ENCODE results near the gene KLHL36. TPM values are rescaled to one million over a fixed set of nuclear protein-coding genes. Genes with fewer than 3 reads are reported as not detected.

Gene KLHL36
- total RNA-seq, 1 experiment from 2014 or later, result 93.6 TPM

DNA sequence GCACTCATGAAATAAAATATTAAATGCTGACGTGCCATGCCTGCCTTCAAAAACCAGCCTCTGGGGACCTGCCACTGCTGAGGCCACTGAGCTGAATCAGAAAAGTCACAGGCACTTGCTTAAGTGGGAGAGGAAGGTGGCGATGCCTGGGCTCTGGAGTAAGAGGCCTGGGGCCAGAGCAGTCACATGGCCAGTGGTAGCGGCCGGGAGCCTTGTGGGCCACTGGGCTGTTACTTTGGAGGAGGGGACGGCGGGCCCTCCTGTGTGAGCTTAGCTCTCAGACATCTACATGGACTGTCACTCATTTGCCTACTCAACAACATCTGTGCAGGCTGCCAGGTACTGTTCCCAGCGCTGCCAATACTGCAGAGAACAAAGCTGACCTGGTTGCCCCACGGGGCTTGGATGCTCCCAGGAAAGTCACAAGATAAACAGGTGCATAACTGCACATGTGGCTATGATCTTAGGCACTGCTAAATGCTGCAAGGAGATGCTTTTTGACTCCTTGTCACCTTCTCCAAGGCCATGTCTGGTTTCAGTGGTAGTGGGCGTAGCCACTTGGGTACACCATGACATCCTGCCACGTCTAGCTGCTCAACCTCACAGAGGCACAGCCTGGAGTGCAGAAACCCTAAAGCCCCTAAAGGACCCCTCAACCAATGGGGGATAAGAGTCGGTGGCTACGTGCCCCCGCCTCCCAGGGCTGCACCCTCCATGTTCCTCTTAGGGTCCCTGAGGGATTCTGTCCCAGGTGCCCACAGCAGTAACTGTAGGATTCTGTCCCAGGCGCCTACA lies 42.0 kb upstream of the KLHL36 start:
- no peak overlapping the region for H3K4me3 Mint-ChIP-seq (ENCODE audit: low read depth, unreplicated experiment)
- no peak overlapping the region for H3K27ac Mint-ChIP-seq (ENCODE audit: unreplicated experiment)
- TF ChIP-seq, protein P1, sequence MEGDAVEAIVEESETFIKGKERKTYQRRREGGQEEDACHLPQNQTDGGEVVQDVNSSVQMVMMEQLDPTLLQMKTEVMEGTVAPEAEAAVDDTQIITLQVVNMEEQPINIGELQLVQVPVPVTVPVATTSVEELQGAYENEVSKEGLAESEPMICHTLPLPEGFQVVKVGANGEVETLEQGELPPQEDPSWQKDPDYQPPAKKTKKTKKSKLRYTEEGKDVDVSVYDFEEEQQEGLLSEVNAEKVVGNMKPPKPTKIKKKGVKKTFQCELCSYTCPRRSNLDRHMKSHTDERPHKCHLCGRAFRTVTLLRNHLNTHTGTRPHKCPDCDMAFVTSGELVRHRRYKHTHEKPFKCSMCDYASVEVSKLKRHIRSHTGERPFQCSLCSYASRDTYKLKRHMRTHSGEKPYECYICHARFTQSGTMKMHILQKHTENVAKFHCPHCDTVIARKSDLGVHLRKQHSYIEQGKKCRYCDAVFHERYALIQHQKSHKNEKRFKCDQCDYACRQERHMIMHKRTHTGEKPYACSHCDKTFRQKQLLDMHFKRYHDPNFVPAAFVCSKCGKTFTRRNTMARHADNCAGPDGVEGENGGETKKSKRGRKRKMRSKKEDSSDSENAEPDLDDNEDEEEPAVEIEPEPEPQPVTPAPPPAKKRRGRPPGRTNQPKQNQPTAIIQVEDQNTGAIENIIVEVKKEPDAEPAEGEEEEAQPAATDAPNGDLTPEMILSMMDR (IDR thresholded peaks at IDR 0.05; ENCODE audit: unreplicated experiment), result no peak
- peaks cover 3% of the 10 kb centered on the region for H3K9me3 Mint-ChIP-seq (ENCODE audit: low read depth, unreplicated experiment)
- intact Hi-C loops (cut with micrococcal nuclease; ENCODE audit: unreplicated experiment), result no loop called here
- no peak for DNase-seq
- peaks cover 65% of the 10 kb centered on the region for H3K4me1 Mint-ChIP-seq (ENCODE audit: low read depth, unreplicated experiment)
- H3K36me3 Mint-ChIP-seq (ENCODE audit: insufficient read depth, unreplicated experiment), result peaks cover 35% of the 10 kb centered on the region
- no TSS peak for BruUV-seq (replicated peaks)
- CTCF ChIA-PET, result no interaction called here
- no peaks in the 10 kb centered on the region for H3K27me3 Mint-ChIP-seq (ENCODE audit: unreplicated experiment)

DNA sequence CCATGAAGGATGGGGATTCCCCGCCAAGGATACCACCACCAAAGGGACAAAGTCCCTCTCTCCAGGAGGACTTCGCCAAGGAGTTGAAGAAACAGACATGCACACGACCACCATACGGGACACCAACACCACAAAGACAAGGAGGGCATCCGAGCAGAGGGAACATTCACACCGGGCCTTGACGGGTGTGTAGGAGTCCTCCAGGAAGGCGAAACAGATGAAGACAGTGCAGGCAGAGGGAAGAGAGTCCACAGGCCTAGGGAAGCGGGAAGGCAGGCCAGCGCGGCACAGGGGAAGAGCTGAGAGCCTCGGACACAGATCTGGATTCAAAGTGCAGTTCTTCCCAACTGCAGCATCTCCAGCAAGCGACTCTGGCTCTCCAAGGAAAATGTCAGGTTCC lies 41.2 kb upstream of the KLHL36 start:
- CTCF ChIA-PET, result no interaction called here
- peaks cover 3% of the 10 kb centered on the region for H3K9me3 Mint-ChIP-seq (ENCODE audit: low read depth, unreplicated experiment)

DNA sequence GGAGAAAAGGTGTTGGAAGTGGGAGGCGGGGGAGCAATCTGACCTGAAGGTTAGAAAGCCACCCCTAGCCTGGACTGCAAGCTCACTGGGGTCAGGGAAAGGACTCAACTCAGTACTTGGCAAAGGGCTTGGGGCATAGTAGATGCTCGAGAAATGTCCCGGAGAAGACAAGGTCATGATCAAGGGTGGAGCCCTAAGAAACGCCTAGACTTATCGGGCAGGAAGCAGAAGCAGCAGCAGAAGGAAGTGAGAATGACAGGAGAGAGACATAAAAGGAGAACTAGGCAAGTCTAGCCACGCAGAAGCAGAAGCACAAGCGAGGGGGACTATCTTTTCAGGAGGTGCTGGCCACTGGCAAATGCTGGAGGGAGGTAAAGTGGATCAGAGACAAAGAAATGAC lies 40.6 kb upstream of the KLHL36 start:
- Mint-ChIP-seq H3K4me3 (ENCODE audit: low read depth, unreplicated experiment) (no peak overlapping the region), H3K27ac (ENCODE audit: unreplicated experiment) (no peak overlapping the region), H3K4me1 (ENCODE audit: low read depth, unreplicated experiment) (peaks cover 62% of the 10 kb centered on the region), H3K27me3 (ENCODE audit: unreplicated experiment) (no peaks in the 10 kb centered on the region), H3K9me3 (ENCODE audit: low read depth, unreplicated experiment) (peaks cover 3% of the 10 kb centered on the region), H3K36me3 (ENCODE audit: insufficient read depth, unreplicated experiment) (peaks cover 29% of the 10 kb centered on the region)
- BruUV-seq (replicated peaks), result no TSS peak
- no peak for DNase-seq
- intact Hi-C loops (cut with micrococcal nuclease; ENCODE audit: unreplicated experiment), result no loop called here
- CTCF ChIA-PET, result no interaction called here
- TF ChIP-seq, protein P1 (IDR thresholded peaks at IDR 0.05; ENCODE audit: unreplicated experiment), result no peak

More for the DNA sequence above, 41.2 kb upstream of the KLHL36 start:
- no TSS peak for BruUV-seq (replicated peaks)
- TF ChIP-seq, protein P1 (IDR thresholded peaks at IDR 0.05; ENCODE audit: unreplicated experiment), result no peak
- DNase-seq, result no peak
- H3K4me1 Mint-ChIP-seq (ENCODE audit: low read depth, unreplicated experiment), result peaks cover 65% of the 10 kb centered on the region
- H3K36me3 Mint-ChIP-seq (ENCODE audit: insufficient read depth, unreplicated experiment), result peaks cover 29% of the 10 kb centered on the region
- H3K27me3 Mint-ChIP-seq (ENCODE audit: unreplicated experiment), result no peaks in the 10 kb centered on the region
- no peak overlapping the region for H3K27ac Mint-ChIP-seq (ENCODE audit: unreplicated experiment)
- no peak overlapping the region for H3K4me3 Mint-ChIP-seq (ENCODE audit: low read depth, unreplicated experiment)
- intact Hi-C loops (cut with micrococcal nuclease; ENCODE audit: unreplicated experiment), result no loop called here

DNA sequence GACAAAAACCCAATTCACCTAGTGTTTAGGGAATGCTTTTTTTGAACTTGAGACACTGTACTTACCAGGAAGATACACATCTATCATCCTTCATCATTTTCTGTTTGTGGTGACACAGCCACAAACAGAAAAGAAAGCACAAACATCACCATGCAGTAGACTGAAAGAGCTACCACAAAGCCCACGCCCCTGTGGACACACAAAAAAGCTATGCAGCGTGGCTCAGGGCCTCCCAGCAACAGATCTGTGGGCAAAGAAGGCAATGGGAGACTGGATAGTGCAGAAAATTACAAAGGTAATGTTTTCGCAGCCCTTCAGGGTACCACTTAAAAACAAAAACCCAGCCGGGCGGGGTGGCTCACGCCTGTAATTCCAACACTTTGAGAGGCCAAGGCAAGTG lies 40.0 kb upstream of the KLHL36 start:
- TF ChIP-seq, protein P1 (IDR thresholded peaks at IDR 0.05; ENCODE audit: unreplicated experiment), result no peak
- Mint-ChIP-seq H3K4me3 (ENCODE audit: low read depth, unreplicated experiment) (no peak overlapping the region), H3K27ac (ENCODE audit: unreplicated experiment) (no peak overlapping the region), H3K9me3 (ENCODE audit: low read depth, unreplicated experiment) (peaks cover 3% of the 10 kb centered on the region), H3K27me3 (ENCODE audit: unreplicated experiment) (no peaks in the 10 kb centered on the region), H3K36me3 (ENCODE audit: insufficient read depth, unreplicated experiment) (peaks cover 28% of the 10 kb centered on the region), H3K4me1 (ENCODE audit: low read depth, unreplicated experiment) (peaks cover 60% of the 10 kb centered on the region)
- intact Hi-C loops (cut with micrococcal nuclease; ENCODE audit: unreplicated experiment), result no loop called here
- DNase-seq, result no peak
- no TSS peak for BruUV-seq (replicated peaks)
- CTCF ChIA-PET, result no interaction called here

All from Calu3 (cell line).